Activated CD4-positive, alpha-beta T cell treated with anti-CD3 and anti-CD28 coated beads, Interleukin-2, amount 10 ng/mL, durations not matched to agents 24 days and 14 days (primary cell): ENCODE measurements around the gene TATDN3. TPM values are rescaled to one million over a fixed set of nuclear protein-coding genes. Genes with fewer than 3 reads are reported as not detected.
"Not testable (repeated sequence)": the region's sequence is repeated elsewhere in the genome, so short reads cannot be mapped to it uniquely, and the experiment has no call there.

Experiments used
- DNase-seq: peaks from one replicate; pipeline ENCODE4 v3.0.0; 2022
- H3K27ac Mint-ChIP-seq: one replicate; pipeline ENCODE4 v1.8.0; 2022; ENCODE audit warnings: mild to moderate bottlenecking, mixed read lengths
- H3K27me3 Mint-ChIP-seq: one replicate; pipeline ENCODE4 v1.8.0; 2022; ENCODE audit warnings: mixed read lengths
- H3K36me3 Mint-ChIP-seq: one replicate; pipeline ENCODE4 v1.8.0; 2022; ENCODE audit warnings: low read depth, mild to moderate bottlenecking, mixed read lengths
- H3K4me1 Mint-ChIP-seq: one replicate; pipeline ENCODE4 v1.8.0; 2021; ENCODE audit warnings: mixed read lengths
- H3K4me3 Mint-ChIP-seq: one replicate; pipeline ENCODE4 v1.8.0; 2022; ENCODE audit warnings: mild to moderate bottlenecking, moderate library complexity, mixed read lengths
- H3K9me3 Mint-ChIP-seq: one replicate; pipeline ENCODE4 v1.8.0; 2021; ENCODE audit warnings: mixed read lengths
- intact Hi-C: fragments of 100-400 bp; cut with micrococcal nuclease; formaldehyde crosslinking; loops from one replicate; pipeline ENCODE4 v1.15.1; 2023
- total RNA-seq: library from RNA; stranded (reverse); gene quantifications from 2 replicates; pipeline ENCODE4 v1.2.3, GENCODE V29; 2022

Gene TATDN3
- total RNA-seq, 1 donor from 2014 or later: 15.1 TPM

GRCh38 chr1:212762234-212762633, 29.5 kb upstream of the TATDN3 start:
- Mint-ChIP-seq H3K4me3 (no peak overlapping the region), H3K9me3 (peaks cover 4% of the 10 kb centered on the region), H3K36me3 (peaks cover 45% of the 10 kb centered on the region), H3K4me1 (peaks cover 13% of the 10 kb centered on the region), H3K27ac (no peak overlapping the region), H3K27me3 (no peaks in the 10 kb centered on the region)
- DNase-seq: no peak
- intact Hi-C loops: no loop called here

- Mint-ChIP-seq H3K27me3 (no peaks in the 10 kb centered on the region), H3K4me3 (no peak overlapping the region), H3K36me3 (peaks cover 49% of the 10 kb centered on the region), H3K27ac (no peak overlapping the region), H3K4me1 (peaks cover 16% of the 10 kb centered on the region), H3K9me3 (peaks cover 4% of the 10 kb centered on the region)
- DNase-seq: no peak
- intact Hi-C loops: no loop called here
These were observed 28.9 kb upstream of the TATDN3 start for GRCh38 chr1:212762839-212763238.

- H3K27me3 Mint-ChIP-seq, H3K4me3 Mint-ChIP-seq, intact Hi-C loops, DNase-seq, H3K27ac Mint-ChIP-seq: not testable (repeated sequence)
- Mint-ChIP-seq H3K4me1 (peaks cover 27% of the 10 kb centered on the region), H3K9me3 (peaks cover 17% of the 10 kb centered on the region), H3K36me3 (peaks cover 62% of the 10 kb centered on the region)
These were observed 26.9 kb upstream of the TATDN3 start for GRCh38 chr1:212764718-212765281.

GRCh38 chr1:212766825-212767224, 24.9 kb upstream of the TATDN3 start:
- H3K27me3 Mint-ChIP-seq, intact Hi-C loops, DNase-seq, H3K4me3 Mint-ChIP-seq, H3K27ac Mint-ChIP-seq: not testable (repeated sequence)
- peaks cover 26% of the 10 kb centered on the region for H3K9me3 Mint-ChIP-seq
- H3K36me3 Mint-ChIP-seq: peaks cover 73% of the 10 kb centered on the region
- peaks cover 33% of the 10 kb centered on the region for H3K4me1 Mint-ChIP-seq

GRCh38 chr1:212769459-212770167, 22.1 kb upstream of the TATDN3 start:
- peak overlapping the region; percentile 50 for H3K4me3 Mint-ChIP-seq
- H3K9me3 Mint-ChIP-seq: peaks cover 26% of the 10 kb centered on the region
- intact Hi-C loops: loop anchor here (1.0 to 2.0 kb wide), 3 partner anchors 16 to 57 kb away; no protein-coding TSS in a partner anchor
- no peaks in the 10 kb centered on the region for H3K27me3 Mint-ChIP-seq
- no peak for DNase-seq
- H3K36me3 Mint-ChIP-seq: peaks cover 77% of the 10 kb centered on the region
- H3K4me1 Mint-ChIP-seq: peaks cover 44% of the 10 kb centered on the region
- H3K27ac Mint-ChIP-seq: peak overlapping the region; percentile 81

- Mint-ChIP-seq H3K27me3 (no peaks in the 10 kb centered on the region), H3K4me3 (no peak overlapping the region), H3K9me3 (peaks cover 22% of the 10 kb centered on the region), H3K36me3 (peaks cover 66% of the 10 kb centered on the region), H3K27ac (no peak overlapping the region), H3K4me1 (peaks cover 40% of the 10 kb centered on the region)
- intact Hi-C loops: no loop called here
- no peak for DNase-seq
These were observed 20.4 kb upstream of the TATDN3 start for GRCh38 chr1:212771341-212771740.

GRCh38 chr1:212773011-212773410, 18.7 kb upstream of the TATDN3 start:
- peaks cover 22% of the 10 kb centered on the region for H3K9me3 Mint-ChIP-seq
- no peaks in the 10 kb centered on the region for H3K27me3 Mint-ChIP-seq
- H3K4me3 Mint-ChIP-seq: no peak overlapping the region
- intact Hi-C loops: no loop called here
- no peak for DNase-seq
- H3K27ac Mint-ChIP-seq: no peak overlapping the region
- peaks cover 36% of the 10 kb centered on the region for H3K4me1 Mint-ChIP-seq
- peaks cover 60% of the 10 kb centered on the region for H3K36me3 Mint-ChIP-seq

- intact Hi-C loops: no loop called here
- DNase-seq: no peak
- H3K36me3 Mint-ChIP-seq: peaks cover 52% of the 10 kb centered on the region
- no peak overlapping the region for H3K4me3 Mint-ChIP-seq
- peaks cover 25% of the 10 kb centered on the region for H3K4me1 Mint-ChIP-seq
- peaks cover 11% of the 10 kb centered on the region for H3K9me3 Mint-ChIP-seq
- no peaks in the 10 kb centered on the region for H3K27me3 Mint-ChIP-seq
- H3K27ac Mint-ChIP-seq: no peak overlapping the region
These were observed 17.1 kb upstream of the TATDN3 start for GRCh38 chr1:212774584-212774983.

- intact Hi-C loops: no loop called here
These were observed 16.5 kb upstream of the TATDN3 start for GRCh38 chr1:212775241-212775640.

GRCh38 chr1:212777151-212777550, 14.5 kb upstream of the TATDN3 start:
- no peak for DNase-seq
- Mint-ChIP-seq H3K27me3 (no peaks in the 10 kb centered on the region), H3K27ac (no peak overlapping the region), H3K9me3 (no peaks in the 10 kb centered on the region), H3K4me1 (peaks cover 13% of the 10 kb centered on the region), H3K36me3 (peaks cover 39% of the 10 kb centered on the region), H3K4me3 (no peak overlapping the region)
- intact Hi-C loops: no loop called here

More at GRCh38 chr1:212775241-212775640, 16.5 kb upstream of the TATDN3 start:
- Mint-ChIP-seq H3K36me3 (peaks cover 46% of the 10 kb centered on the region), H3K27ac (no peak overlapping the region), H3K27me3 (no peaks in the 10 kb centered on the region), H3K4me1 (peaks cover 18% of the 10 kb centered on the region), H3K9me3 (peaks cover 4% of the 10 kb centered on the region), H3K4me3 (no peak overlapping the region)
- DNase-seq: no peak

- H3K9me3 Mint-ChIP-seq, H3K4me3 Mint-ChIP-seq, intact Hi-C loops, H3K4me1 Mint-ChIP-seq, H3K27ac Mint-ChIP-seq, DNase-seq, H3K27me3 Mint-ChIP-seq: not testable (repeated sequence)
- H3K36me3 Mint-ChIP-seq: peaks cover 39% of the 10 kb centered on the region
These were observed 12.6 kb upstream of the TATDN3 start for GRCh38 chr1:212779086-212779485.

GRCh38 chr1:212780759-212781158, 10.9 kb upstream of the TATDN3 start:
- Mint-ChIP-seq H3K4me3 (no peak overlapping the region), H3K36me3 (peaks cover 44% of the 10 kb centered on the region), H3K27me3 (no peaks in the 10 kb centered on the region), H3K9me3 (no peaks in the 10 kb centered on the region), H3K27ac (no peak overlapping the region), H3K4me1 (peaks cover 6% of the 10 kb centered on the region)
- intact Hi-C loops: no loop called here
- no peak for DNase-seq

- intact Hi-C loops: no loop called here
- Mint-ChIP-seq H3K27me3 (no peaks in the 10 kb centered on the region), H3K36me3 (peaks cover 47% of the 10 kb centered on the region), H3K4me3 (no peak overlapping the region), H3K27ac (no peak overlapping the region), H3K9me3 (no peaks in the 10 kb centered on the region), H3K4me1 (peaks cover 8% of the 10 kb centered on the region)
- DNase-seq: no peak
These were observed 10.5 kb upstream of the TATDN3 start for GRCh38 chr1:212781225-212781624.

GRCh38 chr1:212782422-212783154, 9.1 kb upstream of the TATDN3 start:
- Mint-ChIP-seq H3K36me3 (peaks cover 45% of the 10 kb centered on the region), H3K9me3 (no peaks in the 10 kb centered on the region), H3K4me3 (no peak overlapping the region), H3K27me3 (no peaks in the 10 kb centered on the region), H3K27ac (no peak overlapping the region), H3K4me1 (peaks cover 8% of the 10 kb centered on the region)
- intact Hi-C loops: loop anchor here (1.0 kb wide), 3 partner anchors 83 to 305 kb away; partner anchors contain the start of gene BATF3
- no peak for DNase-seq
